Body of pancreas (tissue), 4 donors: ENCODE measurements around the gene TMEFF2.

Source experiments
- CTCF ChIP-seq, 7 experiments: fragments of 450-650 bp in 4 of 7; fragments of 200-600 bp in 3 of 7; sonication (generic) in 3 of 7; IDR thresholded peaks; one replicate each; pipeline ENCODE4 v1.5.1; 2016 to 2019; ENCODE audit warnings: antibody characterized with exemption in 7 of 7
- POLR2A ChIP-seq, 3 donors: fragments of 450-650 bp; IDR thresholded peaks; one replicate each; pipeline ENCODE4 v1.6.1; 2016; ENCODE audit warnings: antibody characterized with exemption in 3 of 3, mild to moderate bottlenecking in 2 of 3

- TF ChIP-seq CTCF (IDR thresholded peaks at IDR 0.05) (no peak), POLR2A (IDR thresholded peaks at IDR 0.05) (no peak)
Observed at GRCh38 chr2:191929288-191929687, 265.4 kb downstream of the TMEFF2 start.
